Keratinocyte (primary cell): Measurements from ENCODE around the gene OR52K2. TPM values are rescaled to one million over a fixed set of nuclear protein-coding genes. Genes with fewer than 3 reads are reported as not detected.

ENCODE experiments used
- DNase-seq: peaks from one replicate; pipeline ENCODE4 v3.0.0-alpha.2; 2011; ENCODE audit warnings: low read depth, missing footprints, low spot score
- FAIRE-seq: peaks from 2 replicates; lab custom pipeline; 2011; peaks lifted over from hg19 to GRCh38; lab: Jason Lieb, UNC
- H2AFZ ChIP-seq: 2 replicates; pipeline ENCODE4 v1.6.0; 2012; ENCODE audit warnings: low read length, control low read depth, inconsistent platforms; ENCODE audit not compliant: control insufficient read depth
- H3K27ac ChIP-seq: 2 replicates; pipeline ENCODE4 v1.5.1; 2011; ENCODE audit warnings: low read length; ENCODE audit not compliant: control insufficient read depth, insufficient read depth
- H3K27me3 ChIP-seq: 3 replicates; pipeline ENCODE4 v1.6.0; 2011; ENCODE audit warnings: low read length; ENCODE audit not compliant: control insufficient read depth, insufficient read depth; ENCODE audit errors: extremely low read depth
- H3K36me3 ChIP-seq, 2 experiments: 2 replicates in 1 of 2; 3 replicates in 1 of 2; pipeline ENCODE4 v1.5.1; 2011; ENCODE audit warnings: low read length in 2 of 2, mild to moderate bottlenecking in 1 of 2; ENCODE audit not compliant: control insufficient read depth in 2 of 2, insufficient read depth in 2 of 2; ENCODE audit errors: extremely low read depth in 1 of 2
- H3K4me1 ChIP-seq: 3 replicates; pipeline ENCODE4 v1.5.1; 2011; ENCODE audit warnings: low read length; ENCODE audit not compliant: control insufficient read depth, insufficient read depth; ENCODE audit errors: extremely low read depth
- H3K4me2 ChIP-seq: 3 replicates; pipeline ENCODE4 v1.6.0; 2011; ENCODE audit warnings: low read depth, low read length; ENCODE audit not compliant: control insufficient read depth, insufficient read depth; ENCODE audit errors: extremely low read depth
- H3K4me3 ChIP-seq, 3 experiments: fragments of 200-600 bp in 1 of 3; sonication (generic) in 1 of 3; 2 replicates in 2 of 3; 3 replicates in 1 of 3; pipeline ENCODE4 v1.5.1; 2011 to 2016; ENCODE audit warnings: low read length in 3 of 3, mild to moderate bottlenecking in 3 of 3, control low read depth in 2 of 3, inconsistent platforms in 1 of 3, low read depth in 1 of 3, mixed read lengths in 1 of 3, mixed run types in 1 of 3, moderate library complexity in 1 of 3; ENCODE audit not compliant: control insufficient read depth in 2 of 3, insufficient read depth in 2 of 3; ENCODE audit errors: extremely low read depth in 1 of 3
- H3K79me2 ChIP-seq: 2 replicates; pipeline ENCODE4 v1.6.0; 2012; ENCODE audit warnings: low read length; ENCODE audit not compliant: control insufficient read depth, insufficient read depth
- H3K9ac ChIP-seq: 3 replicates; pipeline ENCODE4 v1.6.0; 2011; ENCODE audit warnings: low read length; ENCODE audit not compliant: control insufficient read depth, insufficient read depth; ENCODE audit errors: extremely low read depth
- H3K9me1 ChIP-seq: 3 replicates; pipeline ENCODE4 v1.6.0; 2011; ENCODE audit warnings: low read length; ENCODE audit not compliant: control insufficient read depth, insufficient read depth; ENCODE audit errors: extremely low read depth
- H3K9me3 ChIP-seq: 2 replicates; pipeline ENCODE4 v1.5.1; 2012; ENCODE audit warnings: low read depth, low read length; ENCODE audit not compliant: control insufficient read depth
- H4K20me1 ChIP-seq: 3 replicates; pipeline ENCODE4 v1.6.0; 2011; ENCODE audit warnings: low read length; ENCODE audit not compliant: control insufficient read depth, insufficient read depth; ENCODE audit errors: extremely low read depth
- CTCF ChIP-seq, 3 experiments: IDR thresholded peaks in 1 of 3; conservative IDR thresholded peaks in 1 of 3; optimal IDR thresholded peaks in 1 of 3; 2 replicates in 2 of 3; 3 replicates in 1 of 3; pipeline versions ENCODE3 to v1.5.1; 2011; ENCODE audit warnings: low read length in 3 of 3, mild to moderate bottlenecking in 3 of 3, moderate library complexity in 2 of 3, control low read depth in 1 of 3, inconsistent platforms in 1 of 3; ENCODE audit not compliant: insufficient read depth in 2 of 3; ENCODE audit errors: extremely low read depth in 1 of 3
- EZH2 ChIP-seq: IDR thresholded peaks from one replicate; pipeline ENCODE4 v1.6.1; 2012; ENCODE audit warnings: inconsistent platforms, mild to moderate bottlenecking, low read length, moderate library complexity
- dilution Hi-C: fragments of 300-500 bp; cut with MboI; formaldehyde crosslinking; loops from one replicate; pipeline ENCODE4 v1.7.0; 2020; ENCODE audit warnings: low sequenced_read_pairs; ENCODE audit not compliant: extremely low pct_ligation_motif_present
- polyA plus RNA-seq, 5 experiments: library from polyadenylated mRNA; depleted of rRNA in 3 of 5; stranded (reverse) in 3 of 5; stranded (forward) in 1 of 5; unstranded in 1 of 5; fragments of >200 nt; gene quantifications; 1 replicate in 1 of 5; 2 replicates in 3 of 5; 3 replicates in 1 of 5; pipeline versions ENCODE4 v1.2.1 to v1.2.3, GENCODE V29; 2011 to 2012; ENCODE audit warnings: missing spikeins in 2 of 5, low read depth in 1 of 5, low replicate concordance in 1 of 5

OR52K2 gene
- polyA plus RNA-seq, 1 donor (not counting 4 experiments of a cell fraction or from before 2014, with no cell fraction given), result not detected

GRCh38 chr11:4430051-4430450 lies 19.0 kb upstream of the OR52K2 start:
- no peak overlapping the region for H3K4me3 ChIP-seq
- DNase-seq (no peak), FAIRE-seq (no peak)
- H4K20me1 ChIP-seq, result no peaks in the 10 kb centered on the region
- TF ChIP-seq EZH2 (no peak), CTCF (optimal IDR thresholded peaks at IDR 0.05 in 1 of 3, IDR thresholded peaks at IDR 0.05 in 1 of 3, conservative IDR thresholded peaks at IDR 0.05 in 1 of 3; ENCODE audit: extremely low read depth in 1 of 3, insufficient read depth in 2 of 3, low read length in 3 of 3) (no peak)
- H3K4me2 ChIP-seq, result no peak overlapping the region
- H3K9ac ChIP-seq, result no peak overlapping the region
- H2AFZ ChIP-seq, result no peak overlapping the region
- no peaks in the 10 kb centered on the region for H3K4me1 ChIP-seq
- H3K9me3 ChIP-seq, result no peaks in the 10 kb centered on the region
- H3K27me3 ChIP-seq, result no peaks in the 10 kb centered on the region
- H3K79me2 ChIP-seq, result no peaks in the 10 kb centered on the region
- no peak overlapping the region for H3K27ac ChIP-seq
- no peaks in the 10 kb centered on the region for H3K36me3 ChIP-seq
- dilution Hi-C loops, result no loop called here
- H3K9me1 ChIP-seq, result no peaks in the 10 kb centered on the region

- TF ChIP-seq CTCF (optimal IDR thresholded peaks at IDR 0.05 in 1 of 3, IDR thresholded peaks at IDR 0.05 in 1 of 3, conservative IDR thresholded peaks at IDR 0.05 in 1 of 3; ENCODE audit: extremely low read depth in 1 of 3, insufficient read depth in 2 of 3, low read length in 3 of 3) (no peak), EZH2 (no peak)
- FAIRE-seq (no peak), DNase-seq (no peak)
These were observed 15.2 kb upstream of the OR52K2 start for GRCh38 chr11:4433856-4434255.

More at GRCh38 chr11:4433856-4434255, 15.2 kb upstream of the OR52K2 start:
- Histone ChIP-seq H3K27me3 (no peaks in the 10 kb centered on the region), H3K4me1 (no peaks in the 10 kb centered on the region), H3K9ac (no peak overlapping the region), H3K4me2 (no peak overlapping the region), H3K27ac (no peak overlapping the region), H3K79me2 (no peaks in the 10 kb centered on the region), H3K9me1 (no peaks in the 10 kb centered on the region), H3K4me3 (no peak overlapping the region), H4K20me1 (no peaks in the 10 kb centered on the region), H2AFZ (no peak overlapping the region), H3K9me3 (no peaks in the 10 kb centered on the region), H3K36me3 (no peaks in the 10 kb centered on the region)
- dilution Hi-C loops, result no loop called here
